Measurements from ENCODE around the gene ST6GALNAC5.

GRCh38 chr1:76861149-76861548, 6.1 kb upstream of the ST6GALNAC5 start:
- TF ChIP-seq CTCF (IDR thresholded peaks at IDR 0.05 in 4 of 5, conservative IDR thresholded peaks at IDR 0.05 in 1 of 5) = no peak
- no peak for TF ChIP-seq POLR2A (IDR thresholded peaks at IDR 0.05)

Measured in gastrocnemius medialis (tissue), 4 donors.